Neural cell (in vitro differentiated cells): ENCODE data around the gene CRMP1. TPM values are rescaled to one million over a fixed set of nuclear protein-coding genes. Genes with fewer than 3 reads are reported as not detected.

Source experiments
- H2AFZ ChIP-seq: fragments of 200-600, 300-800 bp; sonication (generic), shearing (Covaris generic); 2 replicates; pipeline ENCODE4 v1.6.0; 2014; ENCODE audit warnings: low read depth, mild to moderate bottlenecking, antibody characterized with exemption, low read length, moderate library complexity
- H3F3A ChIP-seq: fragments of 200-600 bp; shearing (Covaris generic); 2 replicates; pipeline ENCODE4 v1.6.1; 2016; ENCODE audit warnings: mild to moderate bottlenecking, moderate library complexity, mixed read lengths, antibody characterized with exemption, low read length; ENCODE audit not compliant: insufficient read depth, poor library complexity, severe bottlenecking
- H3K27ac ChIP-seq: fragments of 200-600, 300-800 bp; sonication (generic), shearing (Covaris generic); 2 replicates; pipeline ENCODE4 v1.5.1; 2014; ENCODE audit warnings: mild to moderate bottlenecking, low read length, moderate library complexity
- H3K27me3 ChIP-seq: fragments of 300-800, 200-600 bp; sonication (generic), shearing (Covaris generic); 2 replicates; pipeline ENCODE4 v1.6.0; 2014; ENCODE audit warnings: mild to moderate bottlenecking, low read depth, low read length, moderate library complexity; ENCODE audit not compliant: insufficient read depth
- H3K36me3 ChIP-seq: fragments of 300-800, 200-600 bp; sonication (generic), shearing (Covaris generic); 2 replicates; pipeline ENCODE4 v1.5.1; 2014; ENCODE audit warnings: mild to moderate bottlenecking, antibody characterized with exemption, low read length, moderate library complexity; ENCODE audit not compliant: insufficient read depth
- H3K4me2 ChIP-seq: fragments of 300-800, 200-600 bp; sonication (generic), shearing (Covaris generic); 2 replicates; pipeline ENCODE4 v1.6.0; 2014; ENCODE audit warnings: mild to moderate bottlenecking, low read length
- H3K4me3 ChIP-seq: fragments of 300-800, 200-600 bp; sonication (generic), shearing (Covaris generic); 2 replicates; pipeline ENCODE4 v1.5.1; 2014; ENCODE audit warnings: mild to moderate bottlenecking, low read length, moderate library complexity
- H3K79me2 ChIP-seq: fragments of 200-600 bp; shearing (Covaris generic); replicated peaks from 2 replicates; pipeline ENCODE4 v1.6.0; 2014; ENCODE audit warnings: mild to moderate bottlenecking, low read length, moderate library complexity; ENCODE audit not compliant: insufficient read depth
- H3K9ac ChIP-seq: fragments of 300-800, 200-600 bp; sonication (generic), shearing (Covaris generic); 2 replicates; pipeline ENCODE4 v1.6.1; 2016; ENCODE audit warnings: mild to moderate bottlenecking, low read length, mixed read lengths
- H3K9me2 ChIP-seq: fragments of 200-600 bp; shearing (Covaris generic); 2 replicates; pipeline ENCODE4 v1.6.1; 2016; ENCODE audit warnings: mild to moderate bottlenecking, low read length, mixed read lengths; ENCODE audit not compliant: insufficient read depth
- H3K9me3 ChIP-seq: fragments of 200-600, 300-800 bp; sonication (generic), shearing (Covaris generic); 2 replicates; pipeline ENCODE4 v1.6.1; 2016; ENCODE audit warnings: mild to moderate bottlenecking, mixed run types, low read length, moderate library complexity, mixed read lengths
- H4K20me1 ChIP-seq: fragments of 200-600 bp; shearing (Covaris generic); 2 replicates; pipeline ENCODE4 v1.6.1; 2016; ENCODE audit warnings: mild to moderate bottlenecking, mixed run types; ENCODE audit not compliant: insufficient read depth
- CTCF ChIP-seq: fragments of 450-650 bp; IDR thresholded peaks from 2 replicates; pipeline ENCODE4 v1.5.1; 2014; ENCODE audit warnings: antibody characterized with exemption, mild to moderate bottlenecking, moderate library complexity; ENCODE audit not compliant: poor library complexity, severe bottlenecking
- EP300 ChIP-seq: fragments of 450-650 bp; conservative IDR thresholded peaks from 2 replicates; pipeline ENCODE4 v1.6.1; 2014; ENCODE audit warnings: antibody characterized with exemption, mild to moderate bottlenecking, moderate library complexity; ENCODE audit not compliant: poor library complexity, severe bottlenecking
- EZH2 ChIP-seq: fragments of 200-600, 300-800 bp; shearing (Covaris generic), sonication (generic); IDR thresholded peaks from 2 replicates; pipeline ENCODE4 v1.6.1; 2014; ENCODE audit warnings: antibody characterized with exemption, low read length, borderline replicate concordance, mild to moderate bottlenecking; ENCODE audit not compliant: insufficient read depth, poor library complexity, severe bottlenecking
- MXI1 ChIP-seq: fragments of 450-650 bp; conservative IDR thresholded peaks from 2 replicates; pipeline ENCODE4 v1.6.1; 2014; ENCODE audit warnings: antibody characterized with exemption, mild to moderate bottlenecking; ENCODE audit not compliant: poor library complexity, severe bottlenecking
- POLR2AphosphoS5 ChIP-seq: IDR thresholded peaks from 2 replicates; pipeline ENCODE4 v1.6.1; 2012
- RAD21 ChIP-seq: fragments of 450-650 bp; conservative IDR thresholded peaks from 2 replicates; pipeline ENCODE4 v1.6.1; 2014; ENCODE audit warnings: antibody characterized with exemption, mild to moderate bottlenecking, moderate library complexity
- REST ChIP-seq: IDR thresholded peaks from 2 replicates; pipeline ENCODE4 v1.6.1; 2012; ENCODE audit warnings: borderline replicate concordance
- SMC3 ChIP-seq: fragments of 450-650 bp; conservative IDR thresholded peaks from 2 replicates; pipeline ENCODE4 v1.6.1; 2014; ENCODE audit warnings: antibody characterized with exemption, mild to moderate bottlenecking, moderate library complexity; ENCODE audit not compliant: poor library complexity
- TAF1 ChIP-seq: IDR thresholded peaks from 2 replicates; pipeline ENCODE4 v1.6.1; 2012; ENCODE audit warnings: low read depth
- polyA plus RNA-seq: library from polyadenylated mRNA; depleted of rRNA; stranded (reverse); fragments of >200 nt; gene quantifications from 2 replicates; pipeline ENCODE4 v1.2.3, GENCODE V29; 2014

Gene CRMP1
- polyA plus RNA-seq, 1 donor from 2014 or later, result 642 TPM

- H3K9me3 ChIP-seq, result no peaks in the 10 kb centered on the region
- no peaks in the 10 kb centered on the region for H3K9me2 ChIP-seq
- no peak overlapping the region for H3K27ac ChIP-seq
- no peaks in the 10 kb centered on the region for H3K27me3 ChIP-seq
- H4K20me1 ChIP-seq, result no peaks in the 10 kb centered on the region
- no peak overlapping the region for H3K4me2 ChIP-seq
- H3K79me2 ChIP-seq, result no peaks in the 10 kb centered on the region
- no peak overlapping the region for H3K4me3 ChIP-seq
- H2AFZ ChIP-seq, result no peak overlapping the region
- H3K36me3 ChIP-seq, result no peaks in the 10 kb centered on the region
- H3F3A ChIP-seq, result no peaks in the 10 kb centered on the region
- TF ChIP-seq RAD21 (no peak), EP300 (no peak), EZH2 (no peak), POLR2AphosphoS5 (no peak), REST (no peak), TAF1 (no peak), MXI1 (no peak), SMC3 (no peak), CTCF (no peak)
- no peak overlapping the region for H3K9ac ChIP-seq
These were observed 6.5 kb upstream of the CRMP1 start for GRCh38 chr4:5899396-5899795.

- no peaks in the 10 kb centered on the region for H4K20me1 ChIP-seq
- TF ChIP-seq MXI1 (no peak), SMC3 (no peak), EP300 (no peak), EZH2 (no peak), TAF1 (no peak), REST (no peak), RAD21 (no peak), POLR2AphosphoS5 (no peak), CTCF (no peak)
- no peaks in the 10 kb centered on the region for H3F3A ChIP-seq
- no peaks in the 10 kb centered on the region for H3K27me3 ChIP-seq
- H3K9me3 ChIP-seq, result no peaks in the 10 kb centered on the region
- no peak overlapping the region for H3K9ac ChIP-seq
- no peaks in the 10 kb centered on the region for H3K9me2 ChIP-seq
- H3K27ac ChIP-seq, result no peak overlapping the region
- H3K4me2 ChIP-seq, result no peak overlapping the region
- H3K36me3 ChIP-seq, result no peaks in the 10 kb centered on the region
- H3K4me3 ChIP-seq, result no peak overlapping the region
- H2AFZ ChIP-seq, result no peak overlapping the region
- no peaks in the 10 kb centered on the region for H3K79me2 ChIP-seq
These were observed 4.8 kb upstream of the CRMP1 start for GRCh38 chr4:5897674-5898073.
